H9 (cell line): ENCODE measurements around the gene FSTL4. TPM values are rescaled to one million over a fixed set of nuclear protein-coding genes. Genes with fewer than 3 reads are reported as not detected.

Experiments used
- DNase-seq: peaks from one replicate; pipeline ENCODE4 v3.0.0-alpha.2; 2017
- H2AFZ ChIP-seq: one replicate; pipeline ENCODE4 v1.6.1; 2013; ENCODE audit warnings: mild to moderate bottlenecking, low read length, control low read depth, moderate library complexity
- H2AK5ac ChIP-seq: 2 replicates; pipeline ENCODE4 v1.6.1; 2013; ENCODE audit warnings: low read length, control low read depth, mixed read lengths; ENCODE audit not compliant: insufficient read length
- H2BK120ac ChIP-seq: one replicate; pipeline ENCODE4 v1.6.1; 2013; ENCODE audit warnings: low read depth, mild to moderate bottlenecking, low read length, control low read depth, inconsistent platforms; ENCODE audit not compliant: poor library complexity, severe bottlenecking
- H2BK12ac ChIP-seq: 2 replicates; pipeline ENCODE4 v1.6.1; 2013; ENCODE audit warnings: low read length, control low read depth, mixed read lengths, low read depth; ENCODE audit not compliant: insufficient read length
- H2BK15ac ChIP-seq: 2 replicates; pipeline ENCODE4 v1.6.1; 2013; ENCODE audit warnings: low read depth, low read length, control low read depth
- H2BK20ac ChIP-seq: one replicate; pipeline ENCODE4 v1.6.1; 2013; ENCODE audit warnings: low read depth, mild to moderate bottlenecking, low read length, control low read depth, inconsistent platforms; ENCODE audit not compliant: poor library complexity, severe bottlenecking
- H2BK5ac ChIP-seq: 2 replicates; pipeline ENCODE4 v1.6.1; 2013; ENCODE audit warnings: low read length, control low read depth, mixed read lengths; ENCODE audit not compliant: insufficient read length
- H3K14ac ChIP-seq: 2 replicates; pipeline ENCODE4 v1.6.1; 2013; ENCODE audit warnings: low read length, control low read depth; ENCODE audit not compliant: insufficient read depth
- H3K18ac ChIP-seq: 2 replicates; pipeline ENCODE4 v1.6.1; 2013; ENCODE audit warnings: low read depth, mild to moderate bottlenecking, mixed read lengths, low read length, control low read depth; ENCODE audit not compliant: insufficient read length
- H3K23ac ChIP-seq: 2 replicates; pipeline ENCODE4 v1.6.1; 2013; ENCODE audit warnings: low read length, control low read depth, mixed read lengths, low read depth; ENCODE audit not compliant: insufficient read length
- H3K23me2 ChIP-seq: 2 replicates; pipeline ENCODE4 v1.6.1; 2013; ENCODE audit warnings: low read depth, mild to moderate bottlenecking, mixed read lengths, low read length, control low read depth; ENCODE audit not compliant: insufficient read length, poor library complexity, severe bottlenecking
- H3K27ac ChIP-seq: 2 replicates; pipeline ENCODE4 v1.5.1; 2013; ENCODE audit warnings: low read length, control low read depth, mixed read lengths, low read depth; ENCODE audit not compliant: insufficient read length
- H3K27me3 ChIP-seq: 2 replicates; pipeline ENCODE4 v1.6.1; 2013; ENCODE audit warnings: low read length, control low read depth, inconsistent platforms; ENCODE audit not compliant: insufficient read depth
- H3K4ac ChIP-seq: 2 replicates; pipeline ENCODE4 v1.6.1; 2013; ENCODE audit warnings: low read depth, mild to moderate bottlenecking, control low read depth, inconsistent platforms, low read length, moderate library complexity
- H3K4me1 ChIP-seq: 2 replicates; pipeline ENCODE4 v1.6.1; 2013; ENCODE audit warnings: low read length, control low read depth, inconsistent platforms; ENCODE audit not compliant: insufficient read depth
- H3K4me2 ChIP-seq: 2 replicates; pipeline ENCODE4 v1.6.1; 2013; ENCODE audit warnings: low read length, control low read depth, mixed read lengths; ENCODE audit not compliant: insufficient read length, insufficient read depth
- H3K56ac ChIP-seq: 2 replicates; pipeline ENCODE4 v1.6.1; 2013; ENCODE audit warnings: low read depth, mild to moderate bottlenecking, mixed read lengths, low read length, control low read depth; ENCODE audit not compliant: insufficient read length
- H3K79me1 ChIP-seq: 2 replicates; pipeline ENCODE4 v1.6.1; 2013; ENCODE audit warnings: low read depth, mild to moderate bottlenecking, moderate library complexity, low read length, control low read depth, inconsistent platforms; ENCODE audit not compliant: insufficient read depth, poor library complexity, severe bottlenecking
- H3K79me2 ChIP-seq: 2 replicates; pipeline ENCODE4 v1.6.1; 2013; ENCODE audit warnings: low read length, control low read depth, inconsistent platforms; ENCODE audit not compliant: insufficient read depth
- H3K9ac ChIP-seq: 2 replicates; pipeline ENCODE4 v1.6.1; 2013; ENCODE audit warnings: low read length, control low read depth, mixed read lengths; ENCODE audit not compliant: insufficient read length; ENCODE audit errors: extremely low read depth
- H3K9me3 ChIP-seq: one replicate; pipeline ENCODE4 v1.6.1; 2013; ENCODE audit warnings: low read depth, low read length, inconsistent platforms; ENCODE audit not compliant: control insufficient read depth
- H3T11ph ChIP-seq: one replicate; pipeline ENCODE4 v1.6.1; 2013; ENCODE audit warnings: mild to moderate bottlenecking, low read length, control low read depth, inconsistent platforms
- H4K20me1 ChIP-seq: one replicate; pipeline ENCODE4 v1.6.1; 2013; ENCODE audit not compliant: control insufficient read depth, insufficient read length, insufficient read depth
- H4K5ac ChIP-seq: 2 replicates; pipeline ENCODE4 v1.6.1; 2013; ENCODE audit warnings: low read depth, mild to moderate bottlenecking, mixed read lengths, low read length, control low read depth; ENCODE audit not compliant: insufficient read length
- H4K8ac ChIP-seq: replicated peaks from 2 replicates; pipeline ENCODE4 v1.6.1; 2013; ENCODE audit warnings: low read length, control low read depth, mixed read lengths, low read depth; ENCODE audit not compliant: insufficient read length
- H4K91ac ChIP-seq: 2 replicates; pipeline ENCODE4 v1.6.1; 2013; ENCODE audit warnings: low read depth, mild to moderate bottlenecking, moderate library complexity, mixed read lengths, low read length, control low read depth; ENCODE audit not compliant: insufficient read length
- H3K27ac Mint-ChIP-seq, 3 experiments: 2 replicates in 2 of 3; 3 replicates in 1 of 3; pipeline ENCODE4 v1.8.0; 2020 to 2021; ENCODE audit warnings: mixed read lengths in 3 of 3, mild to moderate bottlenecking in 1 of 3, moderate library complexity in 1 of 3
- H3K27me3 Mint-ChIP-seq: 2 replicates; pipeline ENCODE4 v1.8.0; 2021; ENCODE audit warnings: low read depth, mild to moderate bottlenecking, moderate library complexity, mixed read lengths
- H3K36me3 Mint-ChIP-seq, 3 experiments: 2 replicates in 2 of 3; 3 replicates in 1 of 3; pipeline ENCODE4 v1.8.0; 2020 to 2021; ENCODE audit warnings: low read depth in 3 of 3, mixed read lengths in 3 of 3; ENCODE audit not compliant: insufficient read depth in 1 of 3
- H3K4me1 Mint-ChIP-seq, 2 experiments: 2 replicates each; pipeline ENCODE4 v1.8.0; 2020; ENCODE audit warnings: mixed read lengths in 2 of 2
- H3K4me3 Mint-ChIP-seq, 2 experiments: 2 replicates in 1 of 2; 3 replicates in 1 of 2; pipeline ENCODE4 v1.8.0; 2020 to 2021; ENCODE audit warnings: mild to moderate bottlenecking in 2 of 2, mixed read lengths in 2 of 2, moderate library complexity in 1 of 2
- H3K9me3 Mint-ChIP-seq, 2 experiments: 2 replicates in 1 of 2; 3 replicates in 1 of 2; pipeline ENCODE4 v1.8.0; 2020; ENCODE audit warnings: mild to moderate bottlenecking in 2 of 2, mixed read lengths in 2 of 2, moderate library complexity in 1 of 2
- WGBS: extraction: QIAGEN DNeasy Blood & Tissue Kit; methylation state at CpG from one replicate; pipeline ENCODE4 v1.1.7; 2013; ENCODE audit warnings: missing lambda C conversion rate, low lambda C conversion rate, mixed read lengths; ENCODE audit not compliant: insufficient read length; ENCODE audit errors: extremely low coverage; 5-methylcytosine and 5-hydroxymethylcytosine counted together
- total RNA-seq: library from RNA; stranded (reverse); gene quantifications from 2 replicates; pipeline ENCODE4 v1.2.1, GENCODE V29; 2021
- TF ChIP-seq, protein P1 (sequence below): fragments of 200-600 bp; sonication (generic); conservative IDR thresholded peaks from 3 replicates; pipeline ENCODE4 v1.8.0; 2021; ENCODE audit warnings: antibody characterized with exemption, mild to moderate bottlenecking

Gene FSTL4
- total RNA-seq, 1 experiment from 2014 or later: 5.7 TPM

- H4K91ac ChIP-seq: no peak overlapping the region
These were observed 40.8 kb upstream of the FSTL4 start for GRCh38 chr5:133652951-133653759.

More at GRCh38 chr5:133652951-133653759, 40.8 kb upstream of the FSTL4 start:
- no peak overlapping the region for H3K4me3 Mint-ChIP-seq
- H3K9me3 ChIP-seq: no peaks in the 10 kb centered on the region
- no peaks in the 10 kb centered on the region for H3K4me1 Mint-ChIP-seq
- H2BK20ac ChIP-seq: no peak overlapping the region
- no peak overlapping the region for H4K5ac ChIP-seq
- H3K9ac ChIP-seq: no peak overlapping the region
- H4K20me1 ChIP-seq: no peaks in the 10 kb centered on the region
- no peak overlapping the region for H3K4ac ChIP-seq
- no peaks in the 10 kb centered on the region for H3K27me3 ChIP-seq
- DNase-seq: no peak
- no peak overlapping the region for H3K18ac ChIP-seq
- no peaks in the 10 kb centered on the region for H3K79me2 ChIP-seq
- no peak overlapping the region for H3K4me2 ChIP-seq
- no peak overlapping the region for H3K23ac ChIP-seq
- no peak overlapping the region for H2BK12ac ChIP-seq
- H2BK5ac ChIP-seq: no peak overlapping the region
- no peaks in the 10 kb centered on the region for H3K9me3 Mint-ChIP-seq
- H3K56ac ChIP-seq: no peak overlapping the region
- TF ChIP-seq, protein P1, sequence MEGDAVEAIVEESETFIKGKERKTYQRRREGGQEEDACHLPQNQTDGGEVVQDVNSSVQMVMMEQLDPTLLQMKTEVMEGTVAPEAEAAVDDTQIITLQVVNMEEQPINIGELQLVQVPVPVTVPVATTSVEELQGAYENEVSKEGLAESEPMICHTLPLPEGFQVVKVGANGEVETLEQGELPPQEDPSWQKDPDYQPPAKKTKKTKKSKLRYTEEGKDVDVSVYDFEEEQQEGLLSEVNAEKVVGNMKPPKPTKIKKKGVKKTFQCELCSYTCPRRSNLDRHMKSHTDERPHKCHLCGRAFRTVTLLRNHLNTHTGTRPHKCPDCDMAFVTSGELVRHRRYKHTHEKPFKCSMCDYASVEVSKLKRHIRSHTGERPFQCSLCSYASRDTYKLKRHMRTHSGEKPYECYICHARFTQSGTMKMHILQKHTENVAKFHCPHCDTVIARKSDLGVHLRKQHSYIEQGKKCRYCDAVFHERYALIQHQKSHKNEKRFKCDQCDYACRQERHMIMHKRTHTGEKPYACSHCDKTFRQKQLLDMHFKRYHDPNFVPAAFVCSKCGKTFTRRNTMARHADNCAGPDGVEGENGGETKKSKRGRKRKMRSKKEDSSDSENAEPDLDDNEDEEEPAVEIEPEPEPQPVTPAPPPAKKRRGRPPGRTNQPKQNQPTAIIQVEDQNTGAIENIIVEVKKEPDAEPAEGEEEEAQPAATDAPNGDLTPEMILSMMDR: no peak
- H3K27me3 Mint-ChIP-seq: no peaks in the 10 kb centered on the region; the same call in 1 of the 2 replicates
- no peak overlapping the region for H2AFZ ChIP-seq
- H2BK120ac ChIP-seq: no peak overlapping the region
- H3K36me3 Mint-ChIP-seq: no peaks in the 10 kb centered on the region
- H4K8ac ChIP-seq: no peak overlapping the region
- no peak overlapping the region for H2AK5ac ChIP-seq
- WGBS: no CpG with 5 or more reads among the region's 9 CpGs
- H3K27ac ChIP-seq: no peak overlapping the region
- no peak overlapping the region for H2BK15ac ChIP-seq
- H3K14ac ChIP-seq: no peak overlapping the region
- H3T11ph ChIP-seq: no peak overlapping the region
- no peak overlapping the region for H3K27ac Mint-ChIP-seq
- H3K4me1 ChIP-seq: no peaks in the 10 kb centered on the region
- no peaks in the 10 kb centered on the region for H3K23me2 ChIP-seq
- H3K79me1 ChIP-seq: no peaks in the 10 kb centered on the region
